Stimulated activated CD4-positive, alpha-beta T cell treated with anti-CD3 and anti-CD28 coated beads, Interleukin-4, amount 100 ng/mL, for 1 hour (primary cell): Measurements from ENCODE around the gene PTPRU.

Source experiments
- DNase-seq: peaks from one replicate; pipeline ENCODE4 v3.0.0-alpha.2; 2020

Gene PTPRU

GRCh38 chr1:29320156-29320940 lies 84.0 kb downstream of the PTPRU start:
- no peak for DNase-seq

GRCh38 chr1:29321176-29321575 lies 84.9 kb downstream of the PTPRU start:
- no peak for DNase-seq

GRCh38 chr1:29322147-29322694 lies 85.9 kb downstream of the PTPRU start:
- DNase-seq, result no peak

- DNase-seq, result no peak
These were observed 86.7 kb downstream of the PTPRU start for GRCh38 chr1:29322861-29323585.

- no peak for DNase-seq
These were observed 87.3 kb downstream of the PTPRU start for GRCh38 chr1:29323636-29324035.

- no peak for DNase-seq
These were observed 87.9 kb downstream of the PTPRU start for GRCh38 chr1:29324202-29324601.

- DNase-seq, result no peak
These were observed 88.5 kb downstream of the PTPRU start for GRCh38 chr1:29324771-29325351.

- no peak for DNase-seq
These were observed 89.4 kb downstream of the PTPRU start for GRCh38 chr1:29325675-29326074.

GRCh38 chr1:29326123-29326522 lies 89.8 kb downstream of the PTPRU start:
- DNase-seq, result no peak

GRCh38 chr1:29327223-29327935 lies 91.1 kb downstream of the PTPRU start:
- DNase-seq, result no peak

- no peak for DNase-seq
These were observed 92.9 kb downstream of the PTPRU start for GRCh38 chr1:29329022-29329775.

GRCh38 chr1:29330089-29330488 lies 93.8 kb downstream of the PTPRU start:
- no peak for DNase-seq

- no peak for DNase-seq
These were observed 94.5 kb downstream of the PTPRU start for GRCh38 chr1:29330856-29331255.

- DNase-seq, result no peak
These were observed 95.0 kb downstream of the PTPRU start for GRCh38 chr1:29331309-29331708.

GRCh38 chr1:29331729-29332128 lies 95.4 kb downstream of the PTPRU start:
- DNase-seq, result no peak

GRCh38 chr1:29332204-29332603 lies 95.9 kb downstream of the PTPRU start:
- DNase-seq, result no peak

GRCh38 chr1:29333008-29333407 lies 96.7 kb downstream of the PTPRU start:
- no peak for DNase-seq

GRCh38 chr1:29335573-29335972 lies 99.3 kb downstream of the PTPRU start:
- DNase-seq, result no peak

- no peak for DNase-seq
These were observed 102.7 kb downstream of the PTPRU start for GRCh38 chr1:29338908-29339575.

- DNase-seq, result no peak
These were observed 105.6 kb downstream of the PTPRU start for GRCh38 chr1:29341936-29342335.

- DNase-seq, result no peak
These were observed 106.0 kb downstream of the PTPRU start for GRCh38 chr1:29342351-29342750.

GRCh38 chr1:29342983-29343382 lies 106.7 kb downstream of the PTPRU start:
- DNase-seq, result no peak
